Osteoblast (primary cell): ENCODE data around the gene COQ9. TPM values are rescaled to one million over a fixed set of nuclear protein-coding genes. Genes with fewer than 3 reads are reported as not detected.

Experiments used
- DNase-seq: peaks from one replicate; pipeline ENCODE4 v3.0.0; 2011; ENCODE audit warnings: low spot score, mixed read lengths; ENCODE audit not compliant: insufficient read length; ENCODE audit errors: missing footprints
- H2AFZ ChIP-seq: 2 replicates; pipeline ENCODE4 v1.6.0; 2011; ENCODE audit warnings: mild to moderate bottlenecking, low read length
- H3K27ac ChIP-seq: 2 replicates; pipeline ENCODE4 v1.5.1; 2011; ENCODE audit warnings: mild to moderate bottlenecking, low read depth, low read length, moderate library complexity
- H3K27me3 ChIP-seq: 2 replicates; pipeline ENCODE4 v1.6.0; 2012; ENCODE audit warnings: mild to moderate bottlenecking, control low read depth, inconsistent platforms, low read length, moderate library complexity; ENCODE audit not compliant: insufficient read depth
- H3K36me3 ChIP-seq: 2 replicates; pipeline ENCODE4 v1.5.1; 2011; ENCODE audit warnings: mild to moderate bottlenecking, low read length, control low read depth, moderate library complexity; ENCODE audit not compliant: insufficient read depth
- H3K4me1 ChIP-seq: 2 replicates; pipeline ENCODE4 v1.5.1; 2011; ENCODE audit warnings: mild to moderate bottlenecking, low read length, control low read depth, moderate library complexity; ENCODE audit not compliant: insufficient read depth
- H3K4me2 ChIP-seq: 2 replicates; pipeline ENCODE4 v1.6.0; 2011; ENCODE audit warnings: mild to moderate bottlenecking, low read length; ENCODE audit not compliant: insufficient read depth
- H3K4me3 ChIP-seq: fragments of 200-600 bp; sonication (generic); 3 replicates; pipeline ENCODE4 v1.5.1; 2012; ENCODE audit warnings: mild to moderate bottlenecking, low read length, inconsistent platforms; ENCODE audit not compliant: insufficient read depth
- H3K79me2 ChIP-seq: 2 replicates; pipeline ENCODE4 v1.6.0; 2012; ENCODE audit warnings: mild to moderate bottlenecking, low read length, control low read depth, inconsistent platforms; ENCODE audit not compliant: insufficient read depth
- H3K9me3 ChIP-seq: 2 replicates; pipeline ENCODE4 v1.5.1; 2011; ENCODE audit warnings: low read depth, low read length, control low read depth
- H4K20me1 ChIP-seq: 2 replicates; pipeline ENCODE4 v1.6.0; 2012; ENCODE audit warnings: mild to moderate bottlenecking, low read length, control low read depth; ENCODE audit not compliant: insufficient read depth
- CTCF ChIP-seq: IDR thresholded peaks from 2 replicates; pipeline ENCODE4 v1.5.1; 2011; ENCODE audit warnings: mild to moderate bottlenecking, low read depth, low read length, moderate library complexity; ENCODE audit errors: extremely low read depth
- total RNA-seq: library from RNA; depleted of rRNA; stranded (reverse); fragments of >200 nt; gene quantifications from 2 replicates; pipeline ENCODE4 v1.2.3, GENCODE V29; 2012

COQ9 gene
- total RNA-seq, 1 donor = 39.8 TPM

GRCh38 chr16:57508035-57508425, 60.8 kb downstream of the COQ9 start:
- Histone ChIP-seq H3K27ac (no peak overlapping the region), H4K20me1 (no peaks in the 10 kb centered on the region), H3K4me3 (no peak overlapping the region), H3K79me2 (no peaks in the 10 kb centered on the region), H3K4me1 (no peaks in the 10 kb centered on the region), H3K27me3 (peaks cover 11% of the 10 kb centered on the region), H3K36me3 (no peaks in the 10 kb centered on the region), H3K9me3 (no peaks in the 10 kb centered on the region), H3K4me2 (no peak overlapping the region), H2AFZ (no peak overlapping the region)
- peak; percentile 76 for DNase-seq
- no peak for TF ChIP-seq CTCF

- no peaks in the 10 kb centered on the region for H3K79me2 ChIP-seq
- H4K20me1 ChIP-seq = no peaks in the 10 kb centered on the region
- H3K27me3 ChIP-seq = peaks cover 4% of the 10 kb centered on the region
- peak; percentile 80 for DNase-seq
- H2AFZ ChIP-seq = no peak overlapping the region
- no peaks in the 10 kb centered on the region for H3K4me1 ChIP-seq
- no peak overlapping the region for H3K27ac ChIP-seq
- H3K4me2 ChIP-seq = no peak overlapping the region
- H3K9me3 ChIP-seq = no peaks in the 10 kb centered on the region
- H3K36me3 ChIP-seq = no peaks in the 10 kb centered on the region
- no peak for TF ChIP-seq CTCF
- H3K4me3 ChIP-seq = no peak overlapping the region
Measured at GRCh38 chr16:57509231-57509923, 62.1 kb downstream of the COQ9 start.

GRCh38 chr16:57510016-57510871, 63.0 kb downstream of the COQ9 start:
- Histone ChIP-seq H3K27me3 (peaks cover 3% of the 10 kb centered on the region), H3K27ac (no peak overlapping the region), H3K79me2 (no peaks in the 10 kb centered on the region), H3K9me3 (no peaks in the 10 kb centered on the region), H3K4me3 (no peak overlapping the region), H3K4me2 (no peak overlapping the region), H3K4me1 (no peaks in the 10 kb centered on the region), H3K36me3 (no peaks in the 10 kb centered on the region), H4K20me1 (no peaks in the 10 kb centered on the region), H2AFZ (no peak overlapping the region)
- peak; percentile 67 for DNase-seq
- no peak for TF ChIP-seq CTCF

Other genes starting within 250 kb of the COQ9 start
- gene ARL2BP, start 202.2 kb upstream of the COQ9 start, total RNA-seq = 85.8 and 88.4 TPM in 2 replicates
- under 0.01 TPM in 2 replicates for gene PLLP, start 162.8 kb upstream of the COQ9 start, total RNA-seq
- gene CCL22, start 88.7 kb upstream of the COQ9 start, total RNA-seq = not detected in 2 replicates
- gene CX3CL1, start 75.0 kb upstream of the COQ9 start, total RNA-seq = under 0.01 TPM in 1 of 2 replicates, not detected in the other
- not detected in 2 replicates for gene CCL17, start 42.7 kb upstream of the COQ9 start, total RNA-seq
- gene CIAPIN1, start 94 bp upstream of the COQ9 start, total RNA-seq = 39.8 and 45.1 TPM in 2 replicates
- gene POLR2C, start 15.2 kb downstream of the COQ9 start, total RNA-seq = 95.2 and 97.8 TPM in 2 replicates
- 27.1 and 29.0 TPM in 2 replicates for gene DOK4, start 39.0 kb downstream of the COQ9 start, total RNA-seq
- gene CCDC102A, start 89.1 kb downstream of the COQ9 start, total RNA-seq = 9.8 and 10.6 TPM in 2 replicates
- not detected in 2 replicates for gene ADGRG5, start 95.2 kb downstream of the COQ9 start, total RNA-seq
- gene ADGRG1, start 181.2 kb downstream of the COQ9 start, total RNA-seq = 0.29 and 0.72 TPM in 2 replicates
- gene ADGRG3, start 220.8 kb downstream of the COQ9 start, total RNA-seq = not detected in 2 replicates
- gene DRC7, start 247.3 kb downstream of the COQ9 start, total RNA-seq = not detected in 2 replicates